Kidney epithelial cell (primary cell): ENCODE measurements around the gene GLIS1. TPM values are rescaled to one million over a fixed set of nuclear protein-coding genes. Genes with fewer than 3 reads are reported as not detected.

Experiments used
- DNase-seq: peaks from one replicate; pipeline ENCODE4 v3.0.0-alpha.2; 2010; ENCODE audit warnings: low read depth
- H3K27me3 ChIP-seq: 2 replicates; pipeline ENCODE4 v1.6.0; 2011; ENCODE audit warnings: low read length; ENCODE audit not compliant: control insufficient read depth, insufficient read depth
- H3K36me3 ChIP-seq: 2 replicates; pipeline ENCODE4 v1.5.1; 2011; ENCODE audit warnings: low read length; ENCODE audit not compliant: control insufficient read depth, insufficient read depth
- H3K4me3 ChIP-seq: 2 replicates; pipeline ENCODE4 v1.5.1; 2011; ENCODE audit warnings: low read depth, mild to moderate bottlenecking, control low read depth, low read length
- CTCF ChIP-seq: IDR thresholded peaks from 2 replicates; pipeline ENCODE4 v1.5.1; 2011; ENCODE audit warnings: mild to moderate bottlenecking, moderate library complexity, low read length, control low read depth, inconsistent platforms; ENCODE audit not compliant: insufficient read depth, poor library complexity, severe bottlenecking
- total RNA-seq: library from RNA; depleted of rRNA; stranded (reverse); fragments of >200 nt; gene quantifications from 2 replicates; pipeline ENCODE4 v1.2.3, GENCODE V29; 2015

The GLIS1 gene
- total RNA-seq, 1 donor from 2014 or later = 0.63 TPM

DNA sequence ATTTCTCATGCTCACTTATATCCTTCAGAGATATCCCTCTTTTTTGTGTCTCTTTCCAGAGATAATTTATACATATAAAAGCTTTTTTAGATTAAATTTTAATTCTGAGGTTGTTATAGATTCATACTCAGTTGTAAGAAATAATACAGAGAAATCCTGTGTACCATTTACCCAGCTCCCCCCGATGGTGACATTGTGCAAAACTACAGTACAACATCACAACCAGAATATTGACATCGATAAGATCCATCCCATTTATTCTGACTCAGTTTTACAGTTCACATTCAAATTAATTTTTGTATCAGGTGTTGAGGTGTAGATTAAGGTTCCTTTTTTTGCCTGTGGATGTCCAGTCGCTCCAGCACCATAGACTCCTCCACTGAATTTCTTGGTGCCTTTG lies 265.5 kb downstream of the GLIS1 start:
- H3K4me3 ChIP-seq = no peak overlapping the region
- no peaks in the 10 kb centered on the region for H3K36me3 ChIP-seq
- DNase-seq = no peak
- TF ChIP-seq CTCF = peak; percentile 55
- peaks cover 18% of the 10 kb centered on the region for H3K27me3 ChIP-seq

- no peak for TF ChIP-seq CTCF
- peaks cover 4% of the 10 kb centered on the region for H3K27me3 ChIP-seq
- no peak for DNase-seq
- H3K36me3 ChIP-seq = no peaks in the 10 kb centered on the region
- no peak overlapping the region for H3K4me3 ChIP-seq
Measured at GRCh38 chr1:53471000-53471399, 268.0 kb downstream of the GLIS1 start.

DNA sequence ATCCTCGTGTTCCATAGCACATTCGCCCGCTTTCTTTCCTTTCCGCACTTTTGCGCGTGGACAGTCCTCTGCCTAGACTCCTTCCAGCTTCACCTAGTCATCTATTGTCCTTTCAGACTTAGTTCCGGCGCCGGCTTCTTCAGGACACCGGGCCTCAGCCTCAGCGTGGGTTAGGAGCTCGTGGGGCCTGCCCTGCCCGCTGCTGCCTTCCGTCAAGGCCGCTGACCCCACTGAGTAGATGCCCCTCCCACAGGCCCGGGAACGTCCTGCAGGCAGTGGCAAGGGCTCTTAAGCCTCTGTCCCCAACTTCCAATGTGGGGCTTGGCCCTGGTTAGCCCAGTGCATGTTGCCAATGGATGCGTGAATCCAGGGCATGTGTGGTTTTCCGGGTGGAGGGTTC lies 268.4 kb downstream of the GLIS1 start:
- Histone ChIP-seq H3K27me3 (peaks cover under 1% of the 10 kb centered on the region), H3K4me3 (no peak overlapping the region), H3K36me3 (no peaks in the 10 kb centered on the region)
- DNase-seq = no peak
- TF ChIP-seq CTCF = no peak

DNA sequence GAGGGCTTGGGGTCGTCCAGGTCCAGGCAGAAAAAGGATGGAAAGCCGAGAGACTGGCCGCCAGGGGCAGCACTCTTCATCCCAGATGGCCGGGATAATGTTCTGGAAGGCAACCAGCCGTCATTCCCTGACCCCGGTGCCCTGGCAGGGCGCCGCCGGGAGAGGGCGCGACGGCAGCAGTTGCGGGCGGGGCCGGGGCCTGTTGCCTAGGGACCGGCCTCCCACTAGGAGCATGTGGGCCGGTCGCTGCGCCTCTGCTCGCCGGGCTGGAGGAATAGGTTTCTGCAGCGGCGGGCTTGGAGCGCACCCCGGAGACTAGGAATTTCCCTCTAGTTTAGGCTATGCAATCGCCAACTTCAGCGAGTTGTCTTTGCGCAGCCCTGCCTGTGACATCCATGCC lies 268.8 kb downstream of the GLIS1 start:
- no peaks in the 10 kb centered on the region for H3K27me3 ChIP-seq
- DNase-seq = peak; percentile 32
- TF ChIP-seq CTCF = peak; percentile 83
- no peak overlapping the region for H3K4me3 ChIP-seq
- H3K36me3 ChIP-seq = no peaks in the 10 kb centered on the region

DNA sequence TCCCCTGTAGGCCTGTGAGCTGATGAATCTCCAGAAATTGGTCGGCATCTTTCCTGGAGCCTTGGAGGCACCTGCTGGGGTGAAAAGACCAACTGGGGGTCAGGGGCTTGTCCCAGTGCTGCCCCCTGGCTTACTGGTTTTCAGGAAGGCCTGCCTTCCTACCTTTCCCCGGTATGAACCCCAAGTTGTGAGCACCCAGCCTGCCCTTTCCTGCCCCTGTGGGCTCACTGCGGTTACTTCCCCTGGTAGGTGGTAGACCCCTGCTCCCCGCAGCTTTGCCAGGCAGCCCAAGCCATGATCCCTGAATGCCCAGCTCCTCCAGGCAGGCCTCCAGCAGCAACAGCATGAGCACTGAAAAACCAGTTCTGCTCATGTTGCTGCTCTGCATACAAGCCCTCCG lies 269.6 kb downstream of the GLIS1 start:
- Histone ChIP-seq H3K4me3 (no peak overlapping the region), H3K27me3 (no peaks in the 10 kb centered on the region), H3K36me3 (no peaks in the 10 kb centered on the region)
- no peak for TF ChIP-seq CTCF
- DNase-seq = no peak

- TF ChIP-seq CTCF = no peak
- Histone ChIP-seq H3K36me3 (no peaks in the 10 kb centered on the region), H3K4me3 (no peak overlapping the region), H3K27me3 (peaks cover 3% of the 10 kb centered on the region)
- no peak for DNase-seq
Measured at GRCh38 chr1:53468374-53468773, 270.6 kb downstream of the GLIS1 start.
